ENCODE results near the gene SLITRK3.
"Not testable (repeated sequence)": the region's sequence is repeated elsewhere in the genome, so short reads cannot be mapped to it uniquely, and the experiment has no call there.

SLITRK3 gene

DNA sequence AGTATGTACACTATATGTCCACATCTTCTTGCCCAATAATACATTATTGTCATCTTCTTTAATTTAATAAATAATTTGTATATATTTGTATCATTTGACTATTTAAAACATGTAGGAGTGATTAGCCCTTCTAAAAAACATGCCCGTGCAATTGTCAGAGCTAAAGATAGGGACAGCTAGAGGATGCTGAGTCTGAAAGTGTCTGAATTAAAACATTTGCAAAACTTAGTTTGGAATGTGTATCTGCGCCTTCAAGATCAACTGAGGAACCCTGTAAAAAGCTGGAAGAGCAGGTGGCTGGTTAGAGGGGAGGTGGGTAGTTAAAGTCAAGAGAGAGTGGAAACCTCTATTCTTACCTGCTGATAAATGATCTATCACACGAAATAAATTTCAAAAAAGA is 4.7 kb downstream of the SLITRK3 start:
- DNase-seq (ENCODE audit: low read depth, low spot score) = no peak

GRCh38 chr3:165188452-165188851 is 7.7 kb downstream of the SLITRK3 start:
- DNase-seq (ENCODE audit: low read depth, low spot score) = no peak

GRCh38 chr3:165185707-165186327 is 10.4 kb downstream of the SLITRK3 start:
- no peak for DNase-seq (ENCODE audit: low read depth, low spot score)

DNA sequence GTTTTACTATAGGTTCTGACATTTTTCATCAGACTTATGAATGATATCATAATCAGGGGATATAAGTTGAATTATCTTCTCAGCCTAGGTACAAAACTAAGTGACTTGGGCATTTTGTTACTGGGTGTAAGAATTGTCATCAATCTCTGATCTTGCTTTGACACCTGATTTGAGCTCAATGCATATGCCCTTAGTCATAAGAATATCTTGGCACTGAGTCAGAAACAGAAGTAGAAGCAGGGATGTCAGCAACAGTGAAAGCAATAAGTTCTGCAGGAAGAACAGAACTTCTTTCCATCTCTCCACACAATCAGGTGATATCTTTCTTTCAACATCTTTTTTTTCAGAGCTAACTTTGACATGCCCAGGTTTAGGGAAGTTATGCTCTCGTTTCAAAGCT is 14.6 kb downstream of the SLITRK3 start:
- DNase-seq (ENCODE audit: low read depth, low spot score) = no peak

- no peak for DNase-seq (ENCODE audit: low read depth, low spot score)
Measured at GRCh38 chr3:165170236-165170635, 25.9 kb downstream of the SLITRK3 start.

- no peak for DNase-seq (ENCODE audit: low read depth, low spot score)
Measured at GRCh38 chr3:165169368-165169767, 26.8 kb downstream of the SLITRK3 start.

DNA sequence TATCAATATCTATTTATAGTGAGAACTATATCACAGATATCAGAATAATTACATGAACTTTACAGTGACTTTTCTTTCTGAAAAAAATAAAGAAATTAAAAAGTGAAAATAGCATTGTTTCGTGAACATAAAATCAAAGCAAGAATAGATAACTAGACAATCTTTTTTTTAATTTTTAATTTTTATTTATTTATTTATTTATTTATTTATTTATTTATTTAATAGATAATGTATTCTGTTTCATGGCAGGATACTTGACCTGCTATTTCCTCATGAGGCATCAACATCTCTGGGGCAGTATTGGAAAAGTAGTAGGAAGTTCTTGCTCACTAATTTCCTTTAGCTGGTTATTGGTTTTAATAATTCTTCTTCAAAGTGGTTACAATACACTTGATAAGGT is 33.3 kb downstream of the SLITRK3 start:
- DNase-seq (ENCODE audit: low read depth, low spot score) = no peak

DNA sequence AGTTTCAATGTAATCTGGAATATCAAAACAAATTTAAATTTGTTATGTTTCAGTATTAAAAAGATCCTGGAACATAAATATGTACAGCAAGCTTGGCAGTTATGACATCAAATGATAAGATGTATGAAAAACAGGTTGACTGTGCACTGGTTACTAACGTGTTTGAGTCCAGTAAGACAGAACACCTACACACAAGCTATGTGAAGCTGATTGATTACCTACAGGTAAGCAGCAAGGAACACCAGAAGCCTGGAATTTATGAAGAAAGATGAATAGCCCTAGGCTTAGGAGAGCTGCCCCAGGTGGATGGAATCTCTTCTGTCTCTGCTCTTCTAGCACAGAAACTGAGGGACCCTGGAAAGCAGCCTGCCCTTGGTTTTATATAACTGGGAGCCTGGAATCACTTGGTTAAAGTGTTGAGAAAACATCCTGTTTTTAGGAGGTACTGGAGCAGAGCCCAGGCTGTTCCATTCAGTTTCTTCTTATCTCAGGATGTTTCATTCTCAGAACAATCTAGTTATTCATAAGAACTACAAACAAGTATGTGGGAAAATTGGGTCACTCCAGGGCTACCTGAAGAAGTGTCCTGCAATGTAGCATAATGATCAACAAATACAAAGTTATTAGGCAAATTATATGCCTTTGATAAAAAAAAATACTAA is 36.3 kb downstream of the SLITRK3 start:
- no peak for DNase-seq (ENCODE audit: low read depth, low spot score)

DNA sequence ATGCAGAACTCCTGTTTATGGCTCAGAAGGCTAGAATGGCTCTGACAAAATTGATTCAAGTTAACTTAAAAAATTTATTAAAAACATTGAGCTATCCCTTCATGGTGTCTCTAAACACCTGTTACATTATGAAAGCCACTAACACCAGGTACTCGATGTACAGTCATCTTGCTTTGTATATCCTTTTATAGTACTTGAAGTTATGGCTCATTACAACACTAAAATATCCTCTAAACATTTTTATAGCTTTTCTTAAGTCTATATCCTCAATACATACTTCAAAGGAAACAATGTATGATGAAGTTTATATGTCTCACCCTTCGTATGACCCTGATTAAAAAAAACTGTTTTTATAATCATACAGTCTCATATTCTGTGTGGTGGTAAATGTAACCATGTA is 38.2 kb downstream of the SLITRK3 start:
- DNase-seq (ENCODE audit: low read depth, low spot score) = no peak

GRCh38 chr3:165156757-165157420 is 39.3 kb downstream of the SLITRK3 start:
- DNase-seq (ENCODE audit: low read depth, low spot score) = no peak

DNA sequence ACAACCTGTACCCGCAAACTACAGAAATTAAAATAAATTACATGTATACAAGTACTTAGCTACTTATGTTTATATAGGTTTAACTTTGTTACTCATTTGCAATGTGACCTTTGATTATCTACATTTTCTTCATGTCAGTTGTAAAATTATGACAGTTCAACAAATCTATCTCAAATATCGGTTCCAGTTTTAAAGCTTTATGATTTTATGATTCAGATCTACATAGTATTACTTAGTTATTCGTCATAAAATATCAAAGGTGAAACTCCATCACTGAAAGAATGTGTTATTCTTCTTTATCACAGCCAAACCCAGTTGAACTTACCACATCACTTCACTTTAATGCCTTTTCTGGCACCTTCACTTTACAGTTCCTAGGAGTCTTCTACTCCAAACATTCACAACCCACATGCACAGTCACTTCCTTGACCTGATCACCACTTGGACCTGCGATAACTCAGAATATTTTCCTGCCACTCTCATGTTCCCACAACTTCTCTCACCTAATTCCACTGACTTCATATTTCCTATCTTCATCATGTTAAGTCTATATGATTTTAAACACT is 47.2 kb downstream of the SLITRK3 start:
- no peak for DNase-seq (ENCODE audit: low read depth, low spot score)

- DNase-seq (ENCODE audit: low read depth, low spot score) = no peak
Measured at GRCh38 chr3:165144271-165144670, 51.9 kb downstream of the SLITRK3 start.

DNA sequence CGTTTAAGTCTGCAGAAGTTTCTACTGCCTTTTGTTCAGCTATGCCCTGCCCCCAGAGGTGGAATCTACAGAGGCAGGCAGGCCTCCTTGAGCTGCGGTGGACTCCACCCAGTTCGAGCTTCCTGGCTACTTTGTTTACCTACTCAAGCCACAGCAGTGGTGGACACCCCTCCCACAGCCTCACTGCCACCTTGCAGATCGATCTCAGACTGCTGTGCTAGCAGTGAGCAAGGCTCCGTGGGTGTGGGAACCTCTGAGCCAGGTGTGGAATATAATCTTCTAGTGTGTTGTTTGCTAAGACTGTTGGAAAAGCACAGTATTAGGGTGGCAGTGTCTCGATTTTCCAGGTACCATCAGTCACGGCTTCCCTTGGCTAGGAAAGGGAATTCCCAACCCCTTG is 56.3 kb downstream of the SLITRK3 start:
- not testable (repeated sequence) for DNase-seq (ENCODE audit: low read depth, low spot score)
